GM12878 (cell line): ENCODE measurements around the gene FASTKD2. TPM values are rescaled to one million over a fixed set of nuclear protein-coding genes. Genes with fewer than 3 reads are reported as not detected.

Experiments
- ATAC-seq: fragments of 200-7000 bp; cut with Tn5 transposase; 3 replicates; pipeline ENCODE4 v1.9.1; 2020; ENCODE audit warnings: mild to moderate bottlenecking, moderate library complexity
- BruUV-seq: library from RNA; stranded (reverse); fragments of 400-500 nt; replicated peaks from 2 replicates; lab custom pipeline; 2021; lab: Mats Ljungman, UMichigan
- CTCF ChIA-PET: fragments of 300-600 bp; sonication (Branson Sonifier 250); formaldehyde crosslinking; extraction: SDS; loops from one replicate; lab custom pipeline; 2021; ENCODE audit warnings: inconsistent platforms; lab: Yijun Ruan, JAX
- POLR2A ChIA-PET: fragments of 350-600 bp; formaldehyde crosslinking; extraction: SDS; loops from one replicate; lab custom pipeline; 2021; ENCODE audit warnings: inconsistent platforms; lab: Charles Lee
- RAD21 ChIA-PET: fragments of 300-600 bp; sonication (Branson Sonifier 250); formaldehyde crosslinking; loops from one replicate; lab custom pipeline; 2023; ENCODE audit warnings: antibody characterized with exemption; ENCODE audit not compliant: unreplicated experiment; lab: Charles Lee
- SMC1A ChIA-PET: fragments of 300-600 bp; sonication (Branson Sonifier 250); formaldehyde crosslinking; loops from one replicate; lab custom pipeline; 2023; ENCODE audit not compliant: unreplicated experiment, uncharacterized antibody; lab: Charles Lee
- DNase-seq: peaks from one replicate; pipeline ENCODE4 v3.0.0-alpha.2; 2011; ENCODE audit warnings: low read depth, low spot score
- FAIRE-seq: peaks from 3 replicates; lab custom pipeline; 2011; peaks lifted over from hg19 to GRCh38; lab: Jason Lieb, UNC
- H2AFZ ChIP-seq: 2 replicates; pipeline ENCODE4 v1.6.0; 2011; ENCODE audit warnings: low read depth, low read length, control low read depth; ENCODE audit not compliant: control insufficient read depth
- H3K27ac ChIP-seq: 2 replicates; pipeline ENCODE4 v1.5.1; 2011; ENCODE audit warnings: control low read depth; ENCODE audit not compliant: control insufficient read depth, insufficient read depth
- H3K27me3 ChIP-seq, 2 experiments: replicated peaks in 1 of 2; 2 replicates each; pipeline versions ENCODE4 v1.6.0 to v1.6.1; 2011; ENCODE audit warnings: low read length in 1 of 2; ENCODE audit not compliant: control insufficient read depth in 2 of 2, insufficient read depth in 2 of 2
- H3K36me3 ChIP-seq, 2 experiments: 2 replicates each; pipeline ENCODE4 v1.5.1; 2011; ENCODE audit warnings: low read length in 1 of 2; ENCODE audit not compliant: control insufficient read depth in 2 of 2, insufficient read depth in 2 of 2
- H3K4me1 ChIP-seq: 2 replicates; pipeline ENCODE4 v1.6.1; 2011; ENCODE audit warnings: mild to moderate bottlenecking, low read length, moderate library complexity, mixed read lengths; ENCODE audit not compliant: control insufficient read depth, insufficient read depth
- H3K4me2 ChIP-seq: 2 replicates; pipeline ENCODE4 v1.6.0; 2011; ENCODE audit warnings: control low read depth; ENCODE audit not compliant: control insufficient read depth, insufficient read depth
- H3K4me3 ChIP-seq: fragments of 200-600 bp; sonication (generic); 2 replicates; pipeline ENCODE4 v1.5.1; 2016
- H3K79me2 ChIP-seq: 2 replicates; pipeline ENCODE4 v1.6.0; 2011; ENCODE audit warnings: low read length; ENCODE audit not compliant: control insufficient read depth, insufficient read depth
- H3K9ac ChIP-seq: 2 replicates; pipeline ENCODE4 v1.8.0; 2011; ENCODE audit warnings: low read length, control low read depth, mixed read lengths; ENCODE audit not compliant: control insufficient read depth, insufficient read depth
- H3K9me3 ChIP-seq: replicated peaks from 3 replicates; pipeline ENCODE4 v1.5.1; 2011; ENCODE audit warnings: mild to moderate bottlenecking, low read length; ENCODE audit not compliant: control insufficient read depth, insufficient read depth
- H4K20me1 ChIP-seq: 2 replicates; pipeline ENCODE4 v1.6.0; 2011; ENCODE audit not compliant: control insufficient read depth, insufficient read depth
- HDGF ChIP-seq: fragments of 450-650 bp; IDR thresholded peaks from 2 replicates; pipeline ENCODE4 v1.6.1; 2016; ENCODE audit warnings: antibody characterized with exemption
- IKZF1 ChIP-seq: fragments of 450-650 bp; conservative IDR thresholded peaks from 2 replicates; pipeline ENCODE4 v1.6.1; 2017; ENCODE audit warnings: antibody characterized with exemption, mild to moderate bottlenecking
- PAX8 ChIP-seq: fragments of 450-650 bp; IDR thresholded peaks from 2 replicates; pipeline ENCODE4 v1.6.1; 2017; ENCODE audit warnings: mild to moderate bottlenecking, moderate library complexity
- SPI1 ChIP-seq: IDR thresholded peaks from 2 replicates; pipeline ENCODE4 v1.6.1; 2011; ENCODE audit warnings: low read depth, mild to moderate bottlenecking, low read length, moderate library complexity, borderline replicate concordance; ENCODE audit not compliant: insufficient read depth
- STAT3 ChIP-seq: IDR thresholded peaks from 2 replicates; pipeline ENCODE4 v1.6.1; 2011; ENCODE audit warnings: low read depth, low read length, improper control_type of control experiment
- WRNIP1 ChIP-seq: IDR thresholded peaks from 2 replicates; pipeline ENCODE4 v1.6.1; 2011; ENCODE audit warnings: low read depth, low read length, improper control_type of control experiment, borderline replicate concordance
- WGBS: methylation state at CpG from one replicate; pipeline ENCODE4 v1.1.6; 2016; ENCODE audit warnings: low lambda C conversion rate; ENCODE audit not compliant: insufficient replicate concordance, insufficient coverage; ENCODE audit errors: missing lambda C conversion rate; 5-methylcytosine and 5-hydroxymethylcytosine counted together
- in situ Hi-C: fragments of 300-500 bp; cut with MboI; formaldehyde crosslinking; loops from 9 replicates; pipeline ENCODE4 v1.14.3; 2018; ENCODE audit warnings: mixed read lengths
- intact Hi-C: fragments of 100-400 bp; cut with micrococcal nuclease; formaldehyde crosslinking; loops from one replicate; pipeline ENCODE4 v1.14.2; 2022; ENCODE audit not compliant: unreplicated experiment
- polyA plus RNA-seq, 11 experiments: library from polyadenylated mRNA; depleted of rRNA in 4 of 11; unstranded in 6 of 11; stranded (reverse) in 5 of 11; fragments of >200 nt; fragmentation: Nextera tagmentation in 4 of 11; fragmentation: Illumina TruSeq in 1 of 11; extraction: Ambion mirVana in 4 of 11; extraction: Trizol in 1 of 11; gene quantifications; 1 replicate in 1 of 11; 2 replicates in 10 of 11; pipeline versions ENCODE4 v1.2.1 to v1.2.3, GENCODE V29; 2011 to 2016; ENCODE audit warnings: inconsistent platforms in 2 of 11, missing spikeins in 2 of 11, low read depth in 1 of 11
- total RNA-seq, 4 experiments: library from RNA; depleted of rRNA in 3 of 4; stranded (reverse); fragments of >200 nt in 3 of 4; fragmentation: Illumina TruSeq in 1 of 4; extraction: Trizol in 1 of 4; gene quantifications; 2 replicates each; pipeline versions ENCODE4 v1.2.1 to v1.2.3, GENCODE V29; 2013 to 2021
- TF ChIP-seq, protein P1 (sequence below), 3 experiments: IDR thresholded peaks in 2 of 3; conservative IDR thresholded peaks in 1 of 3; 2 replicates each; pipeline ENCODE4 v1.5.1; 2011; ENCODE audit warnings: low read depth in 3 of 3, low read length in 3 of 3, mild to moderate bottlenecking in 3 of 3, control low read depth in 2 of 3, moderate library complexity in 2 of 3, inconsistent platforms in 1 of 3, mixed read lengths in 1 of 3; ENCODE audit not compliant: control insufficient read depth in 2 of 3, insufficient read depth in 1 of 3; ENCODE audit errors: extremely low read depth in 1 of 3
- TF ChIP-seq, protein P2 (sequence below): IDR thresholded peaks from 2 replicates; pipeline ENCODE4 v1.6.1; 2012; ENCODE audit warnings: mild to moderate bottlenecking, low read depth, low read length

FASTKD2 gene
- total and polyA plus RNA-seq, 10 of the 15 experiments (the other 5 are each of a cell fraction or from before 2014, with no cell fraction given), result 32.1 to 115 (median 52.3) TPM

DNA sequence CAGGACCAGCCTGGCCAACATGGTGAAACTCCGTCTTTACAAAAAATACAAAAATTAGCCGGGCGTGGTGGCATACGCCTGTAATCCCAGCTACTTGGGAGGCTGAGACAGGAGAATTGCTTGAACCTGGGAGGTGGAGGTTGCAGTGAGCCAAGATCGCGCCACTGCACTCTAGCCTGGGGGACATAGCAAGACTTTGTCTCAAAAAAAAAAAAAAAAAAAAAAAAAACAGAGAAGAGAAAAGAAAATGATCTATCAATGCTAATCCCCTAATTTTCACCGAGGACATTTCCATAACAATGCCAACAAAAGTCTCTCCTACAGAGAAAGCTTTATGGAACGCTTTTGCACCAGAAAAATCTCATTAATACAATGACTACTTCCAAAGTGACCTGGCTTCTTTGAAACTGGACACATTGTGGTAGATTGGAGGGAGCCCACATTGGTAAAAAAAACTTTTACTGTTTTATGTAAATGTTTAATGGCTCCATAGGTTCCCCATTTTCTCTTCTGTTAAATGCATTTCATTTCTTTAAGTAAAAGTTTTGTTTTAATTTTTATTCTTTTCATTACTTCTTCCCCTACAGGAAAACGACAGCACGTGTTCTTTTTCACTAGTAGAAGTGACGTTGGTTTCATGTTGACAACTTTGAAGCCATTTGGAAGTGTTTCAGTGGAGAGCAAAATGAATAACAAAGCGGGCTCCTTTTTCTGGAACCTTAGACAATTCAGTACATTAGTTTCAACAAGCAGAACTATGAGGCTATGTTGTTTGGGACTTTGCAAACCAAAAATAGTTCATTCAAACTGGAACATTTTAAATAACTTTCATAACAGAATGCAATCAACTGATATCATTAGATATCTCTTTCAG, 888 bp downstream of the FASTKD2 start (continued):
- TF ChIP-seq, protein P1, sequence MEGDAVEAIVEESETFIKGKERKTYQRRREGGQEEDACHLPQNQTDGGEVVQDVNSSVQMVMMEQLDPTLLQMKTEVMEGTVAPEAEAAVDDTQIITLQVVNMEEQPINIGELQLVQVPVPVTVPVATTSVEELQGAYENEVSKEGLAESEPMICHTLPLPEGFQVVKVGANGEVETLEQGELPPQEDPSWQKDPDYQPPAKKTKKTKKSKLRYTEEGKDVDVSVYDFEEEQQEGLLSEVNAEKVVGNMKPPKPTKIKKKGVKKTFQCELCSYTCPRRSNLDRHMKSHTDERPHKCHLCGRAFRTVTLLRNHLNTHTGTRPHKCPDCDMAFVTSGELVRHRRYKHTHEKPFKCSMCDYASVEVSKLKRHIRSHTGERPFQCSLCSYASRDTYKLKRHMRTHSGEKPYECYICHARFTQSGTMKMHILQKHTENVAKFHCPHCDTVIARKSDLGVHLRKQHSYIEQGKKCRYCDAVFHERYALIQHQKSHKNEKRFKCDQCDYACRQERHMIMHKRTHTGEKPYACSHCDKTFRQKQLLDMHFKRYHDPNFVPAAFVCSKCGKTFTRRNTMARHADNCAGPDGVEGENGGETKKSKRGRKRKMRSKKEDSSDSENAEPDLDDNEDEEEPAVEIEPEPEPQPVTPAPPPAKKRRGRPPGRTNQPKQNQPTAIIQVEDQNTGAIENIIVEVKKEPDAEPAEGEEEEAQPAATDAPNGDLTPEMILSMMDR (IDR thresholded peaks at IDR 0.05 in 2 of 3, conservative IDR thresholded peaks at IDR 0.05 in 1 of 3; ENCODE audit: control insufficient read depth in 2 of 3, extremely low read depth in 1 of 3, insufficient read depth in 1 of 3, low read depth in 3 of 3, low read length in 3 of 3), result no peak
- TF ChIP-seq, all 136 proteins: peak for 0

DNA sequence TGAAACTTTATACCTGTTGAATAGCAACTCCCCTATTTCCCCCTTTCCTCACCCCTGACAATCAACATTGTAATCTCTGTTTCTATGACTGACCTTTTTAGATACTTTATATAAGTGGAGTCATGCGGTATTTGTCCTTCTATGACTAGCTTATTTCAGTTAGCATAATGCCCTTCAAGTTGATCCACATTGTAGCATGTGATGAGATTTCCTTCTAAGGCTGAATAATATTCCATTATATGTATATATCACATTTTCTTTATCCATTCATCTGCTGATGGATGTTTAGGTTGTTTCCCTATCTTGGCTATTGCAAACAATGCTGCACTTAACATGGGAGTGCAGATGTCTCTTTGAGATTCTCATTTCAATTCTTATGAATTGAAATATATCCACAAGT, 9.5 kb downstream of the FASTKD2 start:
- BruUV-seq, result no TSS peak
- CTCF ChIA-PET, result interaction anchor here (0.7 kb wide), 1 partner anchor 611 kb away, joined by 3 read pairs; no protein-coding TSS in a partner anchor
- no peaks in the 10 kb centered on the region for H4K20me1 ChIP-seq
- H3K79me2 ChIP-seq, result peaks cover 4% of the 10 kb centered on the region
- TF ChIP-seq STAT3, result no peak
- TF ChIP-seq WRNIP1, result no peak
- TF ChIP-seq PAX8, result no peak
- TF ChIP-seq IKZF1, result no peak
- TF ChIP-seq, protein P2, sequence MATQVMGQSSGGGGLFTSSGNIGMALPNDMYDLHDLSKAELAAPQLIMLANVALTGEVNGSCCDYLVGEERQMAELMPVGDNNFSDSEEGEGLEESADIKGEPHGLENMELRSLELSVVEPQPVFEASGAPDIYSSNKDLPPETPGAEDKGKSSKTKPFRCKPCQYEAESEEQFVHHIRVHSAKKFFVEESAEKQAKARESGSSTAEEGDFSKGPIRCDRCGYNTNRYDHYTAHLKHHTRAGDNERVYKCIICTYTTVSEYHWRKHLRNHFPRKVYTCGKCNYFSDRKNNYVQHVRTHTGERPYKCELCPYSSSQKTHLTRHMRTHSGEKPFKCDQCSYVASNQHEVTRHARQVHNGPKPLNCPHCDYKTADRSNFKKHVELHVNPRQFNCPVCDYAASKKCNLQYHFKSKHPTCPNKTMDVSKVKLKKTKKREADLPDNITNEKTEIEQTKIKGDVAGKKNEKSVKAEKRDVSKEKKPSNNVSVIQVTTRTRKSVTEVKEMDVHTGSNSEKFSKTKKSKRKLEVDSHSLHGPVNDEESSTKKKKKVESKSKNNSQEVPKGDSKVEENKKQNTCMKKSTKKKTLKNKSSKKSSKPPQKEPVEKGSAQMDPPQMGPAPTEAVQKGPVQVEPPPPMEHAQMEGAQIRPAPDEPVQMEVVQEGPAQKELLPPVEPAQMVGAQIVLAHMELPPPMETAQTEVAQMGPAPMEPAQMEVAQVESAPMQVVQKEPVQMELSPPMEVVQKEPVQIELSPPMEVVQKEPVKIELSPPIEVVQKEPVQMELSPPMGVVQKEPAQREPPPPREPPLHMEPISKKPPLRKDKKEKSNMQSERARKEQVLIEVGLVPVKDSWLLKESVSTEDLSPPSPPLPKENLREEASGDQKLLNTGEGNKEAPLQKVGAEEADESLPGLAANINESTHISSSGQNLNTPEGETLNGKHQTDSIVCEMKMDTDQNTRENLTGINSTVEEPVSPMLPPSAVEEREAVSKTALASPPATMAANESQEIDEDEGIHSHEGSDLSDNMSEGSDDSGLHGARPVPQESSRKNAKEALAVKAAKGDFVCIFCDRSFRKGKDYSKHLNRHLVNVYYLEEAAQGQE, result no peak
- no peak for TF ChIP-seq HDGF
- no peak for TF ChIP-seq SPI1
- TF ChIP-seq, all 136 proteins: peak for 0
- ChIA-PET RAD21 (interaction anchor here (0.7 kb wide), 1 partner anchor 79 kb away, joined by 3 read pairs; no protein-coding TSS in a partner anchor), SMC1A (no interaction called here), POLR2A (no interaction called here)
- no peaks in the 10 kb centered on the region for H3K4me1 ChIP-seq
- no peak overlapping the region for H3K4me3 ChIP-seq
- DNase-seq, result no peak
- WGBS, result 88% methylated on average over 1 of the region's 1 CpG
- H2AFZ ChIP-seq, result no peak overlapping the region
- no peak overlapping the region for H3K27ac ChIP-seq
- in situ Hi-C loops (no loop called here), intact Hi-C loops (no loop called here)
- FAIRE-seq, result no peak
- ATAC-seq, result no peak
- H3K27me3 ChIP-seq, result no peaks in the 10 kb centered on the region
- H3K9ac ChIP-seq, result no peak overlapping the region
- peaks cover 13% of the 10 kb centered on the region; the same call in 2 of the 3 replicates for H3K9me3 ChIP-seq
- H3K4me2 ChIP-seq, result no peak overlapping the region
- H3K36me3 ChIP-seq, result peaks cover 0 to 18% of the 10 kb centered on the region in 2 experiments; a peak in 2 of 4 replicates
